Ishikawa (cell line): ENCODE measurements around the gene SMIM27.

Source experiments
- CEBPB ChIP-seq: IDR thresholded peaks from 2 replicates; pipeline ENCODE4 v1.6.1; 2012
- CREB1 ChIP-seq: IDR thresholded peaks from 2 replicates; pipeline ENCODE4 v1.6.1; 2012; ENCODE audit warnings: low read depth
- EGR1 ChIP-seq: IDR thresholded peaks from 2 replicates; pipeline ENCODE4 v1.6.1; 2012
- EP300 ChIP-seq: IDR thresholded peaks from 2 replicates; pipeline ENCODE4 v1.6.1; 2012; ENCODE audit warnings: borderline replicate concordance
- FOXM1 ChIP-seq: IDR thresholded peaks from 2 replicates; pipeline ENCODE4 v1.6.1; 2012; ENCODE audit warnings: low read depth, borderline replicate concordance
- MAX ChIP-seq: IDR thresholded peaks from 2 replicates; pipeline ENCODE4 v1.6.1; 2012
- NFIC ChIP-seq: IDR thresholded peaks from 2 replicates; pipeline ENCODE4 v1.6.1; 2012
- RAD21 ChIP-seq: IDR thresholded peaks from 2 replicates; pipeline ENCODE4 v1.6.1; 2012; ENCODE audit warnings: low read depth
- REST ChIP-seq: IDR thresholded peaks from 2 replicates; pipeline ENCODE4 v1.6.1; 2012; ENCODE audit warnings: low read depth, mild to moderate bottlenecking
- TAF1 ChIP-seq: IDR thresholded peaks from 2 replicates; pipeline ENCODE4 v1.6.1; 2012; ENCODE audit warnings: low read depth, mild to moderate bottlenecking
- TCF12 ChIP-seq: IDR thresholded peaks from 2 replicates; pipeline ENCODE4 v1.6.1; 2012; ENCODE audit warnings: low read depth
- TEAD4 ChIP-seq: IDR thresholded peaks from 2 replicates; pipeline ENCODE4 v1.6.1; 2012
- USF1 ChIP-seq: IDR thresholded peaks from 2 replicates; pipeline ENCODE4 v1.6.1; 2012
- YY1 ChIP-seq: IDR thresholded peaks from 2 replicates; pipeline ENCODE4 v1.6.1; 2012; ENCODE audit warnings: low read depth
- ZBTB7A ChIP-seq: IDR thresholded peaks from 2 replicates; pipeline ENCODE4 v1.6.1; 2012; ENCODE audit warnings: low read depth

Gene SMIM27

GRCh38 chr9:32596096-32596865 is 44.2 kb downstream of the SMIM27 start:
- TF ChIP-seq CREB1 (no peak), EGR1 (no peak), TAF1 (no peak), ZBTB7A (no peak), FOXM1 (no peak), REST (no peak), USF1 (no peak), MAX (no peak), RAD21 (no peak), TCF12 (no peak), EP300 (no peak), YY1 (no peak)

GRCh38 chr9:32596936-32597335 is 44.8 kb downstream of the SMIM27 start:
- TF ChIP-seq MAX, result no peak
- TF ChIP-seq TCF12, result no peak
- no peak for TF ChIP-seq YY1
- no peak for TF ChIP-seq RAD21
- TF ChIP-seq FOXM1, result no peak
- TF ChIP-seq CEBPB, result no peak
- TF ChIP-seq EP300, result no peak
- TF ChIP-seq CREB1, result no peak
- no peak for TF ChIP-seq REST
- TF ChIP-seq NFIC, result no peak
- TF ChIP-seq TAF1, result no peak
- no peak for TF ChIP-seq TEAD4
- TF ChIP-seq ZBTB7A, result no peak
- TF ChIP-seq USF1, result no peak
